ENCODE measurements around the gene PUS7L. TPM values are rescaled to one million over a fixed set of nuclear protein-coding genes. Genes with fewer than 3 reads are reported as not detected.
A peak's percentile ranks its signal among the peaks of the same experiment; 100 is the strongest.
"Not testable (repeated sequence)": the region's sequence is repeated elsewhere in the genome, so short reads cannot be mapped to it uniquely, and the experiment has no call there.

PUS7L gene
- total RNA-seq, 2 donors from 2014 or later, result 18.1 to 21.8 TPM

DNA sequence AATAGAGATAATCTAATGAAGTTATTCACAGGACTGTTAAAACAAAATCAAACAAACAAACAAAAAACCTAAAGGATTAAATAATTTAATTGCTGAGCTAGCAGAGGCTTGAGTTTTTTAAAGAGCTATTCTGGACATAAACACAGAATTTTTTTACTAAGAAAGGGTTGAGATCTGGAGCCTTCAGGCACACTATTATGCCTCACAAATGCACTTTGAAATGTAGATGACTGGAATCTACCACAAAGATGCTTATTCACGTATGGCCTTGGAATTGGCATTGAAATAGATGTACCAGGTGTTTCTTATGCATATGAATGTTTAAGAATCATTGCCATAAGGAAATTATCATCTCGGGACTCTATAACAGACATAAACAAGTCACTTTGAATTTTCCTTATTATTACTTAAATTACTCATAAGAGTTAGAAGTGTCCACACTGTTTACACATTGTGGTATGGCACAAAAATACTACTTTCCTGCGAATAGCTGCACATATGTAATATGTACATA lies 21.6 kb downstream of the PUS7L start:
- Mint-ChIP-seq H3K4me3 (no peak overlapping the region), H3K27ac (no peak overlapping the region), H3K4me1 (ENCODE audit: low read depth) (no peaks in the 10 kb centered on the region), H3K36me3 (ENCODE audit: insufficient read depth in 2 of 2) (peaks cover 2 to 4% of the 10 kb centered on the region in 2 donors), H3K9me3 (no peaks in the 10 kb centered on the region), H3K27me3 (ENCODE audit: low read depth) (no peaks in the 10 kb centered on the region)
- no peak for ATAC-seq (replicated peaks in 1 of 2)
- no peak for DNase-seq

DNA sequence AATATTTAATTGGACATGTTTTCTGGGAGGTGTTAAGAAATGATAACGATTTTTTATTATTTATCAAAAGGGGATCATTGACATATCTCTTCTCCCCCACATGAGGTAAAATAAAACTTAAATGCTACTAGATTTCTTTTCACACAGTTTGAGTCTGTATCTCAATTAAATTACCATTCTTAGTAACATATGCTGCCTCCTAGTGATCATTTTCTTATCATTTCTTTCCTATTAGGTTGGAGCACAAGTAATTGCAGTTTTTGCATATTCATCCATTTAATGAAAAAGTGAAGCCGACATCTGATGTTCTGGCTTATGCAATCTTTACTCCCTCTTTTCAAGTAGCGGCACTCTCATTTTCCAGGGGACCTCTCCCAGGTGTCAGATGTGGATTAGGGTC lies 24.9 kb downstream of the PUS7L start:
- Mint-ChIP-seq H3K36me3 (ENCODE audit: insufficient read depth in 2 of 2) (peaks cover 2 to 7% of the 10 kb centered on the region in 2 donors), H3K4me3 (no peak overlapping the region), H3K27me3 (ENCODE audit: low read depth) (no peaks in the 10 kb centered on the region), H3K9me3 (no peaks in the 10 kb centered on the region), H3K27ac (no peak overlapping the region), H3K4me1 (ENCODE audit: low read depth) (peaks cover 13% of the 10 kb centered on the region)
- no peak for ATAC-seq (replicated peaks in 1 of 2)
- DNase-seq, result no peak

DNA sequence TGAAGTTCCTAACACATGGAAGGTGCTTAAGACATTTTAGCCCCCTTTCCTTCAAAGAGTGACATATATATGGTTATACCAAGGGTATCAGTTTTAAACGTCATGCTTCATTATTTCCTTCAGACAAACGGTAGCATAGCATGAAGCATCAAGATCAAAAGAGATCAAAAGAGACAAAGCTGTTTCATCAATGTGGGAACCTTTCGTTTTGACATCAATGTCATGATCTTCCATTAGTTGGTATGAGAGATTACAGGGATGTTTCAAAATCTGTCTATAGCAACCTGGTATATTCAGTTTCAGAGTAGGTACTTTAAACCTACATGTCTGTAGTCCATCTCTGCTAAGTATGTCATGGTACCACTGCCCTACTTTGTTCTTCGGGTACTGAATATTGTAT lies 28.3 kb downstream of the PUS7L start:
- H3K4me1 Mint-ChIP-seq (ENCODE audit: low read depth), result peaks cover 13% of the 10 kb centered on the region
- DNase-seq (no peak), ATAC-seq (replicated peaks in 1 of 2) (peak; percentile 87 to 93)
- H3K9me3 Mint-ChIP-seq, result no peaks in the 10 kb centered on the region
- no peak overlapping the region for H3K4me3 Mint-ChIP-seq
- H3K36me3 Mint-ChIP-seq (ENCODE audit: insufficient read depth in 2 of 2), result peaks cover 2 to 6% of the 10 kb centered on the region in 2 donors
- H3K27me3 Mint-ChIP-seq (ENCODE audit: low read depth), result no peaks in the 10 kb centered on the region
- H3K27ac Mint-ChIP-seq, result peak overlapping the region; percentile 16

DNA sequence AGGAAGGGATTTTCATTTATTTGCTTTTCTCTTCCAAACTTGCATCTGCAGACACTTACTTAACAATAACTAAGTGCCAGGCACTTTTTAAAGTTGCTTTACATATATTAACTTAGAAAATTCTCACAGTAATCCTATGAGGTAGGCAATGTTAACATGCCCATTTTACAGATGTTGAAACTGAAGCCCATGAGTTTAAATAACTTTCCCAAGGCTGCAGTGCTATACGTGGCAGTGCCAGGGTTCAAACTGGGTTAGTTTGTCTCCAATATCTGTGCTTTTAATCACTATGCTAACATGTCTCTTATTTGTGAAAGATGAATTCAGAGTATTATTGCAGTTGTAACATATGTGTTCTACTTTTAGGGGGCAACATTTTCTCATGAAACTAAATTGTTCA lies 29.9 kb downstream of the PUS7L start:
- no peaks in the 10 kb centered on the region for H3K27me3 Mint-ChIP-seq (ENCODE audit: low read depth)
- peaks cover 2 to 9% of the 10 kb centered on the region in 2 donors for H3K36me3 Mint-ChIP-seq (ENCODE audit: insufficient read depth in 2 of 2)
- H3K27ac Mint-ChIP-seq, result no peak overlapping the region
- H3K4me3 Mint-ChIP-seq, result no peak overlapping the region
- no peak for DNase-seq
- ATAC-seq (replicated peaks in 1 of 2), result no peak
- H3K9me3 Mint-ChIP-seq, result no peaks in the 10 kb centered on the region
- peaks cover 13% of the 10 kb centered on the region for H3K4me1 Mint-ChIP-seq (ENCODE audit: low read depth)

DNA sequence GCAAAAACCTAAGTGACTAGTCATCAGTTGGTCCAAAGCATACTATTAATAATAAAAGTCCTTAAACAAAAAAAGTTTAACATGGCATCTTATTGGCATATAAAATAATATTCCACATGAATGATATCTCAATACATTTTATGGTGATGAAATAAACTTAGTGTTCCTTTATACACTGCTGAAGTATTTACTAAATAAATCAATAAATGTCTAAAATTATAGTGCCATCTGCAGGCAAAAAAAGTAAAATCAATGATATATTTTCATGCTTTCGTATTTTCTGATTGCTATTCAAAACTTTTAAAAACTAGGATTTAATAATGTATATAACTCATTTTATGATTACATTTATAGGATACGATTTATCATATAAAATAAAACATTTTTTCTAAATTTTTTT lies 30.5 kb downstream of the PUS7L start:
- H3K36me3 Mint-ChIP-seq (ENCODE audit: insufficient read depth in 2 of 2), result peaks cover 2 to 9% of the 10 kb centered on the region in 2 donors
- H3K4me3 Mint-ChIP-seq, result no peak overlapping the region
- H3K27me3 Mint-ChIP-seq (ENCODE audit: low read depth), result no peaks in the 10 kb centered on the region
- H3K4me1 Mint-ChIP-seq (ENCODE audit: low read depth), result peaks cover 13% of the 10 kb centered on the region
- DNase-seq (no peak), ATAC-seq (replicated peaks in 1 of 2) (no peak)
- no peak overlapping the region for H3K27ac Mint-ChIP-seq
- no peaks in the 10 kb centered on the region for H3K9me3 Mint-ChIP-seq

DNA sequence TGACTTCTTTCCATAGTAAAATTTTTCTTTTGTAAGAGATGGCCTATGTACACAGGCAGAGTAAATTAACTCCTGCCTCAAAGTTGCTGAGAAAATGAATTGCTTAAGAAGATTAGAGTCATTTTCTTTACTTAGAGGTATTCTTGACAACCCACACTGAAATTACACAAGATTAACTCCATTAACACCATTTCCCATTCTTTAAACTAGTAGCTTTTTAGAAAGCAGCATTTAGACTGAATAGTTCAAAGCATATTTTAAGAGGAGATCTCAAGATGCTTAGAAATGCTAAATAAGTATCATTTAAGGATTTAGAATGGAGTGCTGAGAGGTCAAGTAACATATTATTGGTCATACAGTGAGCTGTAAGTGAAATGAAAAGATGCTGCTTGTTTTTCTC lies 35.5 kb downstream of the PUS7L start:
- no peak for ATAC-seq (replicated peaks in 1 of 2)
- Mint-ChIP-seq H3K36me3 (ENCODE audit: insufficient read depth in 2 of 2) (peaks cover 2 to 4% of the 10 kb centered on the region in 2 donors), H3K4me1 (ENCODE audit: low read depth) (no peaks in the 10 kb centered on the region), H3K4me3 (no peak overlapping the region), H3K27ac (no peak overlapping the region), H3K9me3 (no peaks in the 10 kb centered on the region), H3K27me3 (ENCODE audit: low read depth) (no peaks in the 10 kb centered on the region)
- no peak for DNase-seq

DNA sequence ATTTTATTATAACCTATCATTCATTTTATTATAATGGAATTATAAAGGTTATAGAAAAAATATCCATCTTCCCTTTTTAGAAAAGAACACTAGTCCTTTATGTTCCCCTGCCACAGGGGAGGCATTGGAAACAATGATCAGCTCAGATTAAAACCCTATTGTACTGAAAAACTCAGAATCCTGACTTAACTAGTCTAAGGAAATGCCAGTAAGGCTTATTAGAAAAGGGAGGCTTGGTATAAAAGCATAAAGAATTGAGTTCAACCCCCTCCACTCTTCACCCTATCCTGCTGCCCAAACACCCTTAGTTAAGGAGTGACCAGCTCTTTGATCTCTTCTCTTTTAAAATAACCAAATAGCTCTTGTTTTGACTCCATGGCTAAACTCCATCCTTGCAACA lies 36.0 kb downstream of the PUS7L start:
- Mint-ChIP-seq H3K4me1 (ENCODE audit: low read depth) (no peaks in the 10 kb centered on the region), H3K4me3 (no peak overlapping the region), H3K27me3 (ENCODE audit: low read depth) (no peaks in the 10 kb centered on the region), H3K27ac (no peak overlapping the region), H3K9me3 (no peaks in the 10 kb centered on the region), H3K36me3 (ENCODE audit: insufficient read depth in 2 of 2) (peaks cover 2 to 4% of the 10 kb centered on the region in 2 donors)
- DNase-seq, result no peak
- ATAC-seq (replicated peaks in 1 of 2), result no peak

DNA sequence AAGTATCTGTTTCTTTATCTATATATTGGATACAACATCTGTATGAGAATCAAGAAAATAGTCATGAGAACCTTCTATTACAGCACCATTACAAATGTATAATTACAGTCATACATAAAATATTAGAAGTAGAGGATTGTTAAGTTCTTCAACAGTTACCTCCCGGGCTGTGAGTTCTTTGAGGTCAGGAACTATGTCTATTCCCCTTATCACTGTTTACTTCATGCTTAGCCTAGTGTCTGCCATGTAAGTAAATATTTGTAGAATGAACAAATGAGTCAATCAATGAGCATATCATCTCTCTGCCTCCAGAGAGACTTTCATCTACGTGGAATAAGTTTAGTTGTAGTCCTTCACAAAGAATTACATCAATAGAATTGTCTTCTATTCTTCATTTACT lies 47.2 kb downstream of the PUS7L start:
- H3K9me3 Mint-ChIP-seq, result peaks cover 6 to 10% of the 10 kb centered on the region in 2 donors
- DNase-seq, result no peak

DNA sequence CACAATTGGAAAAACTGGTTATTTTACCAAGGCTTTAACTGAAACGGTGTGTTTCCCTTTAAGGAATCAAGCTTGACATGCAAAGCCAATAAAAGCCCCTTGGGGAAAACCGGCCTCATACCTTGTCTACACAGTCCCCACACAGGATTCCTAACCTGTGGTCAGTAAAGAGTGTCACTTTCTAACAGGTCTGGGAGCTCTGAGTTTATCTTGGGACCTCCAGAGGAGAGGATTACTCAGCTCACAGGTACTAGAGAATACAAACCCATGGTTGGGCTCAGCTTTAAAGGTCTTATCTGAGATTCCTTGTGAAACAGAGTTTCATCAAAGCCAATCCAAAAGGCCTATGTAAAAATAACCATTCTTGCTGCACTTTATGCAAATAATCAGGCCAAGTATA lies 54.8 kb downstream of the PUS7L start:
- H3K27ac Mint-ChIP-seq; H3K4me3 Mint-ChIP-seq; DNase-seq; H3K4me1 Mint-ChIP-seq (ENCODE audit: low read depth); H3K9me3 Mint-ChIP-seq; H3K36me3 Mint-ChIP-seq (ENCODE audit: insufficient read depth in 2 of 2); ATAC-seq (replicated peaks in 1 of 2); H3K27me3 Mint-ChIP-seq (ENCODE audit: low read depth): not testable (repeated sequence)

More for the DNA sequence above, 47.2 kb downstream of the PUS7L start:
- peaks cover 2% of the 10 kb centered on the region in 2 donors for H3K36me3 Mint-ChIP-seq (ENCODE audit: insufficient read depth in 2 of 2)
- peaks cover 35% of the 10 kb centered on the region for H3K27me3 Mint-ChIP-seq (ENCODE audit: low read depth)
- no peak overlapping the region for H3K27ac Mint-ChIP-seq
- H3K4me1 Mint-ChIP-seq (ENCODE audit: low read depth), result no peaks in the 10 kb centered on the region
- no peak for ATAC-seq (replicated peaks in 1 of 2)
- H3K4me3 Mint-ChIP-seq, result no peak overlapping the region

DNA sequence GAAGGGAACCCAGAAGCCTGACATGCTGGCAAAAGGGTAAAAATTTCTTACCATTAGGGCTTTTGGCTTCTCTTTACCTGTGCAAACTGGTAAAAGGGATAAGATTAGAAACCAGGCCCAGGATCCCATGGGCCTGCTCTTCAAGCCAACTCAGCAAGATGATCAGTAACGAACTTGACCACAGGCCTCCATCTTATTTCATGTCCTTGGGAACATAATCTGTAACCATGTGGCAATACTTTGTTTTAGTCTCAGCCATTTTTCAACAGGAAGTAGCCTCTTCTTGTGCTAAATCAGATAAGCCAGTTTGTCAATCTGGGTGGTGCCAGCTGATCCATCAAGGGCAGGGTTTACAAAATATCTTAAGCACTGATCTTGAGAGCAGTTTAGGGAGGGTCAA lies 57.4 kb downstream of the PUS7L start:
- not testable (repeated sequence) for H3K27me3 Mint-ChIP-seq (ENCODE audit: low read depth); H3K27ac Mint-ChIP-seq; ATAC-seq (replicated peaks in 1 of 2); DNase-seq; H3K36me3 Mint-ChIP-seq (ENCODE audit: insufficient read depth in 2 of 2); H3K9me3 Mint-ChIP-seq; H3K4me1 Mint-ChIP-seq (ENCODE audit: low read depth); H3K4me3 Mint-ChIP-seq

DNA sequence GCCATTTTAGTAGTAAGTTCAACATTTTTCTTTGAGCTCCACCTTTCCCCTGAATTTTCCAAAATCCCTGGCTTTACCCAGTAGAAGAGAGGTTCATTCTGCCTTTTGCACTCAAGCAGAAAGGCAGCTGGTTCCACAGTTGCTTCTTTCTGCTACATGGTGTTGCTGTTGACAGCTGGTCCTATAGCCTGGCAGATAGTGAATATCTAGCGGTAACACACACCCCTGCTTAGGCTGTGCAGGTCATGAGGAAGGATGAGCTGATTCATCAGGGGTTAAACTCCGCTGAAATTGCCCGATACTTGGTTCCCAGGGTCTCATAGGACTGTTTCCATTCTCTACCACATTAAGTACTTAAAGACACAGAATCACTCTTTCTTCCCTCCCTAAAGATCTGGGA lies 62.4 kb downstream of the PUS7L start:
- Mint-ChIP-seq H3K9me3 (no peaks in the 10 kb centered on the region), H3K4me3 (no peak overlapping the region), H3K4me1 (ENCODE audit: low read depth) (peaks cover 7% of the 10 kb centered on the region), H3K27me3 (ENCODE audit: low read depth) (no peaks in the 10 kb centered on the region), H3K36me3 (ENCODE audit: insufficient read depth in 2 of 2) (no peaks in the 10 kb centered on the region), H3K27ac (no peak overlapping the region)
- no peak for ATAC-seq (replicated peaks in 1 of 2)
- no peak for DNase-seq

DNA sequence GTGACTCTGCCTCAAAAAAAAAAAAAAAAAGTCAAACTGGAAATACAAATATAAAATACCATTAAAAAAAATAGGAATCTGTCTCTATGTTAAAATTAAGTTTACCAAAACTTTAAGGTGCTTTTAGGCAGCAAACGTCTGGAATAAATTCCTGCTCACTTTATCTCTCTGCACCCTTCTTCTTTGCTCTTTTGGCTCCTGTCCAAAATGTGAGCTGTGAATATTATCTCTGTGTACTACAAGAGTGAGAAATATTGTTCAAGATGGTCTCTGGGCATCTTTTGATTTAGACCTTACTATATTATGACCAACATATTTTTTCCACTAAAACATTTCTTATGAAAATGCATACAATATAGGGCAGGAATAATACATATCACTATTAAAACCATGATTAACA lies 63.7 kb downstream of the PUS7L start:
- no peak for DNase-seq
- no peak overlapping the region for H3K27ac Mint-ChIP-seq
- peaks cover 7% of the 10 kb centered on the region for H3K4me1 Mint-ChIP-seq (ENCODE audit: low read depth)

DNA sequence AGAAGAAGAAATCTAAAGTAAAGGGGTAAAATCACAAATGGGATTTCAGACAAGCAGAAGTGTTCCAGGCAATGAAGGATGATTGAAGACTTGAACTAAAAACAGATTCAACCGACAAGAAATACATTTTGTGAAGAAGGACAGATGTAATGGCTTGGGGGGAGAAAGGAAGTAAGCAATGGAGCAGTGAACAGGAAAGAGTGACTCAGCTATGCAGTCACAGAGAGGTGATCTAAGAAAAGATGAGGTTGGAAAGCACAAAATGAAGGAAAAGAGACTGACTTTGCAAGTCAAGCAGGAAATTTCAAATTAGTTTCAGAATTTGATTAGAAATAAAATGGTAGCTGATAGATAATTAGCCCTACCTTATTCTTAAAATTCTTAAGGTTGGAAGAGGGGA lies 66.5 kb downstream of the PUS7L start:
- Mint-ChIP-seq H3K4me1 (ENCODE audit: low read depth) (peaks cover 7% of the 10 kb centered on the region), H3K4me3 (no peak overlapping the region), H3K27ac (no peak overlapping the region), H3K27me3 (ENCODE audit: low read depth) (peaks cover 11% of the 10 kb centered on the region), H3K36me3 (ENCODE audit: insufficient read depth in 2 of 2) (no peaks in the 10 kb centered on the region), H3K9me3 (no peaks in the 10 kb centered on the region)
- no peak for ATAC-seq (replicated peaks in 1 of 2)
- DNase-seq, result no peak

More for the DNA sequence above, 63.7 kb downstream of the PUS7L start:
- Mint-ChIP-seq H3K4me3 (no peak overlapping the region), H3K36me3 (ENCODE audit: insufficient read depth in 2 of 2) (no peaks in the 10 kb centered on the region), H3K27me3 (ENCODE audit: low read depth) (peaks cover 2% of the 10 kb centered on the region), H3K9me3 (no peaks in the 10 kb centered on the region)
- no peak for ATAC-seq (replicated peaks in 1 of 2)

DNA sequence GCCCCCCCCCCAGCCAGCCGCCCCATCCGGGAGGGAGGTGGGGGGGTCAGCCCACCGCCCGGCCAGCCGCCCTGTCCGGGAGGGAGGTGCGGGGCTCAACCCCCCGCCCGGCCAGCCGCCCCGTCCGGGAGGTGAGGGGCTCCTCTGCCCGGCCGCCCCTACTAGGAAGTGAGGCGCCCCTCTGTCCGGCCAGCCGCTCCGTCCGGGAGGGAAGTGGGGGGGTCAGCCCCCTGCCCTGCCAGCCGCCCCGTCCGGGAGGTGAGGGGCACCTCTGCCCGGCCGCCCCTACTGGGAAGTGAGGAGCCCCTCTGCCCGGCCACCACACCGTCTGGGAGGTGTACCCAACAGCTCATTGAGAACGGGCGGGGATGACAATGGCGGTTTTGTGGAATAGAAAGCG lies 73.1 kb downstream of the PUS7L start:
- not testable (repeated sequence) for H3K9me3 Mint-ChIP-seq; ATAC-seq (replicated peaks in 1 of 2); H3K36me3 Mint-ChIP-seq (ENCODE audit: insufficient read depth in 2 of 2)

More for the DNA sequence above, 73.1 kb downstream of the PUS7L start:
- H3K4me3 Mint-ChIP-seq; H3K4me1 Mint-ChIP-seq (ENCODE audit: low read depth); DNase-seq; H3K27ac Mint-ChIP-seq: not testable (repeated sequence)
- peaks cover 20% of the 10 kb centered on the region for H3K27me3 Mint-ChIP-seq (ENCODE audit: low read depth)

All from activated T-cell treated with anti-CD3 and anti-CD28 coated beads, Interleukin-2, amount 50 U/mL, for 72 hours (primary cell).